HEK293 (cell line): Measurements from ENCODE around the gene MAML3.

ENCODE experiments used
- ATF2 ChIP-seq: fragments of 450-650 bp; formaldehyde crosslinking; IDR thresholded peaks from 2 replicates; pipeline ENCODE4 v1.5.1; 2016; ENCODE audit warnings: missing biosample characterization, missing genetic modification characterization, low read depth
- IKZF3 ChIP-seq: fragments of 450-650 bp; IDR thresholded peaks from 2 replicates; pipeline ENCODE4 v1.5.0; 2018; ENCODE audit warnings: missing biosample characterization, mild to moderate bottlenecking, missing genetic modification characterization, moderate library complexity
- KLF9 ChIP-seq: fragments of 450-650 bp; formaldehyde crosslinking; IDR thresholded peaks from 2 replicates; pipeline ENCODE4 v1.5.1; 2016; ENCODE audit warnings: missing biosample characterization, missing genetic modification characterization, low read depth
- MZF1 ChIP-seq: fragments of 450-650 bp; formaldehyde crosslinking; IDR thresholded peaks from 2 replicates; pipeline ENCODE4 v1.5.1; 2017; ENCODE audit warnings: missing biosample characterization, missing genetic modification characterization, borderline replicate concordance
- REST ChIP-seq: fragments of 450-650 bp; formaldehyde crosslinking; IDR thresholded peaks from 2 replicates; pipeline ENCODE4 v1.5.1; 2016; ENCODE audit warnings: missing biosample characterization, missing genetic modification characterization
- ZBTB1 ChIP-seq: fragments of 450-650 bp; formaldehyde crosslinking; IDR thresholded peaks from 2 replicates; pipeline ENCODE4 v1.5.1; 2016; ENCODE audit warnings: missing biosample characterization, missing genetic modification characterization
- ZBTB20 ChIP-seq: fragments of 450-650 bp; formaldehyde crosslinking; IDR thresholded peaks from 2 replicates; pipeline ENCODE4 v1.5.1; 2016; ENCODE audit warnings: missing biosample characterization, missing genetic modification characterization
- ZBTB7A ChIP-seq: fragments of 450-650 bp; formaldehyde crosslinking; IDR thresholded peaks from 2 replicates; pipeline ENCODE4 v1.5.1; 2016; ENCODE audit warnings: low read depth, missing biosample characterization, missing genetic modification characterization
- ZNF10 ChIP-seq: fragments of 450-650 bp; formaldehyde crosslinking; IDR thresholded peaks from 2 replicates; pipeline ENCODE4 v1.5.1; 2017; ENCODE audit warnings: missing biosample characterization, missing genetic modification characterization
- ZNF274 ChIP-seq, 2 experiments: fragments of 200-500 bp in 1 of 2; fragments of 450-650 bp in 1 of 2; sonication (Bioruptor generic) in 1 of 2; formaldehyde crosslinking in 1 of 2; IDR thresholded peaks; 2 replicates each; pipeline versions ENCODE4 v1.5.1 to v1.6.1; 2014 to 2016; ENCODE audit warnings: borderline replicate concordance in 1 of 2, inconsistent platforms in 1 of 2, low read length in 1 of 2, missing biosample characterization in 1 of 2, missing genetic modification characterization in 1 of 2
- ZNF768 ChIP-seq: fragments of 450-650 bp; formaldehyde crosslinking; IDR thresholded peaks from 2 replicates; pipeline ENCODE4 v1.5.1; 2018; ENCODE audit warnings: missing biosample characterization, mild to moderate bottlenecking, missing genetic modification characterization
- ZSCAN30 ChIP-seq: fragments of 450-650 bp; IDR thresholded peaks from 2 replicates; pipeline ENCODE4 v1.5.1; 2018; ENCODE audit warnings: missing biosample characterization, mild to moderate bottlenecking, missing genetic modification characterization, moderate library complexity
- TF ChIP-seq, protein P1 (sequence below): fragments of 450-650 bp; formaldehyde crosslinking; IDR thresholded peaks from 2 replicates; pipeline ENCODE4 v1.5.1; 2016; ENCODE audit warnings: missing biosample characterization, missing genetic modification characterization
- TF ChIP-seq, protein P2 (sequence below): fragments of 450-650 bp; formaldehyde crosslinking; IDR thresholded peaks from 2 replicates; pipeline ENCODE4 v1.5.1; 2016; ENCODE audit warnings: missing biosample characterization, missing genetic modification characterization

DNA sequence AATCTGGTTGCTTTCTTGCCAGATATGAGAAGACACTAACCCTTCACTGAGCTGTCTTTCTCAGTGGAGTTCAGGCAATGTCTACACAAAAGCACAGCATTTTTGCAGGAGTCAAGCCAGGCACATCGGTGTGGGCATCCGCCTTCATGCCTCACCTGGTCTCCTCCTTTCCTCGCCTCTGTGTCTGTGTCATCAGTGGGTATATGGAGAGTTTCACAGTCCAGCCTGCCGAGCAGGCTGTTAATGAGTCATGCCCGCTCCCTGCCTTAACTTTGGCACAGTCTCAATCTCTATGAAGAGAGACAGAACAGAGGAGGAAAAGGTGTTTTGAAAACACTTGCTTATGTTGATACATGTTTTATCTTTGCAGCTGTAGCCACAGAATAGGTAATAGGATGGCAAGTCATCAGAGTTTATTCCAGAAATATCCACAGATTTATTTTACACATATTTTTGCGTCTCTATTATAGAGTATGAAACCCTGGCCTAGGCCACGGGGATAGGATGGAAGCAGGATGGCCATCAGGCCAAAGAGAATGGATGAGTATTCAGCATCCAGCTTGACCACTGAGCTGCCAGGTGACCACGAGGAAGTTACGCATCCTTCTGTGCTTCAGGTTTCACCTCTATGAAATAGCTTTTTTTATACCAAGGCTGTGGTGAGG is 32.8 kb upstream of the MAML3 start:
- TF ChIP-seq ZNF274 (IDR thresholded peaks at IDR 0.05; ENCODE audit: low read length) (no peak), ZNF274 (tag by site-specific recombination; IDR thresholded peaks at IDR 0.05; ENCODE audit: borderline replicate concordance) (no peak), ZSCAN30 (tag by site-specific recombination) (no peak), IKZF3 (tag by site-specific recombination) (no peak), KLF9 (tag by site-specific recombination) (no peak), REST (tag by site-specific recombination) (no peak), ZBTB7A (tag by site-specific recombination) (no peak), ZBTB20 (no peak), ATF2 (tag by site-specific recombination) (no peak), MZF1 (tag by site-specific recombination) (no peak), ZBTB1 (tag by site-specific recombination) (no peak), ZNF10 (no peak), ZNF768 (tag by site-specific recombination) (no peak)
- TF ChIP-seq, protein P1, sequence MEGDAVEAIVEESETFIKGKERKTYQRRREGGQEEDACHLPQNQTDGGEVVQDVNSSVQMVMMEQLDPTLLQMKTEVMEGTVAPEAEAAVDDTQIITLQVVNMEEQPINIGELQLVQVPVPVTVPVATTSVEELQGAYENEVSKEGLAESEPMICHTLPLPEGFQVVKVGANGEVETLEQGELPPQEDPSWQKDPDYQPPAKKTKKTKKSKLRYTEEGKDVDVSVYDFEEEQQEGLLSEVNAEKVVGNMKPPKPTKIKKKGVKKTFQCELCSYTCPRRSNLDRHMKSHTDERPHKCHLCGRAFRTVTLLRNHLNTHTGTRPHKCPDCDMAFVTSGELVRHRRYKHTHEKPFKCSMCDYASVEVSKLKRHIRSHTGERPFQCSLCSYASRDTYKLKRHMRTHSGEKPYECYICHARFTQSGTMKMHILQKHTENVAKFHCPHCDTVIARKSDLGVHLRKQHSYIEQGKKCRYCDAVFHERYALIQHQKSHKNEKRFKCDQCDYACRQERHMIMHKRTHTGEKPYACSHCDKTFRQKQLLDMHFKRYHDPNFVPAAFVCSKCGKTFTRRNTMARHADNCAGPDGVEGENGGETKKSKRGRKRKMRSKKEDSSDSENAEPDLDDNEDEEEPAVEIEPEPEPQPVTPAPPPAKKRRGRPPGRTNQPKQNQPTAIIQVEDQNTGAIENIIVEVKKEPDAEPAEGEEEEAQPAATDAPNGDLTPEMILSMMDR = no peak
- TF ChIP-seq, protein P2, sequence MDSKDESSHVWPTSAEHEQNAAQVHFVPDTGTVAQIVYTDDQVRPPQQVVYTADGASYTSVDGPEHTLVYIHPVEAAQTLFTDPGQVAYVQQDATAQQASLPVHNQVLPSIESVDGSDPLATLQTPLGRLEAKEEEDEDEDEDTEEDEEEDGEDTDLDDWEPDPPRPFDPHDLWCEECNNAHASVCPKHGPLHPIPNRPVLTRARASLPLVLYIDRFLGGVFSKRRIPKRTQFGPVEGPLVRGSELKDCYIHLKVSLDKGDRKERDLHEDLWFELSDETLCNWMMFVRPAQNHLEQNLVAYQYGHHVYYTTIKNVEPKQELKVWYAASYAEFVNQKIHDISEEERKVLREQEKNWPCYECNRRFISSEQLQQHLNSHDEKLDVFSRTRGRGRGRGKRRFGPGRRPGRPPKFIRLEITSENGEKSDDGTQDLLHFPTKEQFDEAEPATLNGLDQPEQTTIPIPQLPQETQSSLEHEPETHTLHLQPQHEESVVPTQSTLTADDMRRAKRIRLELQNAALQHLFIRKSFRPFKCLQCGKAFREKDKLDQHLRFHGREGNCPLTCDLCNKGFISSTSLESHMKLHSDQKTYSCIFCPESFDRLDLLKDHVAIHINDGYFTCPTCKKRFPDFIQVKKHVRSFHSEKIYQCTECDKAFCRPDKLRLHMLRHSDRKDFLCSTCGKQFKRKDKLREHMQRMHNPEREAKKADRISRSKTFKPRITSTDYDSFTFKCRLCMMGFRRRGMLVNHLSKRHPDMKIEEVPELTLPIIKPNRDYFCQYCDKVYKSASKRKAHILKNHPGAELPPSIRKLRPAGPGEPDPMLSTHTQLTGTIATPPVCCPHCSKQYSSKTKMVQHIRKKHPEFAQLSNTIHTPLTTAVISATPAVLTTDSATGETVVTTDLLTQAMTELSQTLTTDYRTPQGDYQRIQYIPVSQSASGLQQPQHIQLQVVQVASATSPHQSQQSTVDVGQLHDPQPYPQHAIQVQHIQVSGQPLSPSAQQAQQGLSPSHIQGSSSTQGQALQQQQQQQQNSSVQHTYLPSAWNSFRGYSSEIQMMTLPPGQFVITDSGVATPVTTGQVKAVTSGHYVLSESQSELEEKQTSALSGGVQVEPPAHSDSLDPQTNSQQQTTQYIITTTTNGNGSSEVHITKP (tag by site-specific recombination) = no peak
